HG03064 (cell line): ENCODE results near the gene FAM169A.
"Not testable (repeated sequence)": the region's sequence is repeated elsewhere in the genome, so short reads cannot be mapped to it uniquely, and the experiment has no call there.

Experiments
- ATAC-seq: cut with Tn5 transposase; IDR thresholded peaks from one replicate; pipeline ENCODE4 v1.9.1; 2021; ENCODE audit warnings: low read depth; ENCODE audit not compliant: unreplicated experiment

FAM169A gene

DNA sequence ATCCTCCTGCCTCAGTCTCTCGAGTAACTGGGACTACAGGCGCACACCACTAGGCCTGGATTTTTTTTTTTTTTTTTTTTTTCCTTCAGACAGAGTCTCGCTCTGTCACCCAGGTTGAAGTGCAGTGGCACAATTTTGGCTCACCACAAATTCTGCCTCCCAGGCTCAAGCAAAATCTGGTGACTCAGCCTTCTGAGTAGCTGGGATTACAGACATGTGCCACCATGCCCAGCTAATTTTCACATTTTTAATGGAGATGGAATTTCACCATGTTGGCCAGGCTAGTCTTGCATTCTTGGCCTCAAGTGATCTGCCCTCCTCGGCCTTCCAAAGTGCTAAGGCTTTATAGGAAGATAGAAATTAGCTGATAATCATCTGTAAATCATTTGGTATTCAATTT is 55.3 kb downstream of the FAM169A start:
- no peak for ATAC-seq

DNA sequence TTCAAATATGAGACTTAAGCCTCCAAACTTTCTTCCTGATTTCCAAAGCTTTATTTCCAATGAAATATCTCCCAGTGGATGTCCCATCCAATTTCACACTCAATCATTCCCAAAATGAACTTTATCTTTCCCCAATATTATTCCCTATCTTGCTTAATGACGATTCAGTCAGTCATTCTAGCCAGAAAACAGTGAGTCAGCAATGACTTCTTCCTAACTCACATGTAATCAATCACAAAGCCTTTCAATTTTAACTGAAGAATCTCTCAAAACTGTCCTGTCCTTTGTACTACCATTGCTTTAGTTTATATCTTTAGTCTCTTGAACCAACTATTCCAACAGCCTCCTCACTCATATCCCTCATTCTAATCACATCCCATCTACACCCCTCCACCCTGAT is 64.2 kb downstream of the FAM169A start:
- no peak for ATAC-seq

GRCh38 chr5:74801197-74801596 is 65.0 kb downstream of the FAM169A start:
- no peak for ATAC-seq

DNA sequence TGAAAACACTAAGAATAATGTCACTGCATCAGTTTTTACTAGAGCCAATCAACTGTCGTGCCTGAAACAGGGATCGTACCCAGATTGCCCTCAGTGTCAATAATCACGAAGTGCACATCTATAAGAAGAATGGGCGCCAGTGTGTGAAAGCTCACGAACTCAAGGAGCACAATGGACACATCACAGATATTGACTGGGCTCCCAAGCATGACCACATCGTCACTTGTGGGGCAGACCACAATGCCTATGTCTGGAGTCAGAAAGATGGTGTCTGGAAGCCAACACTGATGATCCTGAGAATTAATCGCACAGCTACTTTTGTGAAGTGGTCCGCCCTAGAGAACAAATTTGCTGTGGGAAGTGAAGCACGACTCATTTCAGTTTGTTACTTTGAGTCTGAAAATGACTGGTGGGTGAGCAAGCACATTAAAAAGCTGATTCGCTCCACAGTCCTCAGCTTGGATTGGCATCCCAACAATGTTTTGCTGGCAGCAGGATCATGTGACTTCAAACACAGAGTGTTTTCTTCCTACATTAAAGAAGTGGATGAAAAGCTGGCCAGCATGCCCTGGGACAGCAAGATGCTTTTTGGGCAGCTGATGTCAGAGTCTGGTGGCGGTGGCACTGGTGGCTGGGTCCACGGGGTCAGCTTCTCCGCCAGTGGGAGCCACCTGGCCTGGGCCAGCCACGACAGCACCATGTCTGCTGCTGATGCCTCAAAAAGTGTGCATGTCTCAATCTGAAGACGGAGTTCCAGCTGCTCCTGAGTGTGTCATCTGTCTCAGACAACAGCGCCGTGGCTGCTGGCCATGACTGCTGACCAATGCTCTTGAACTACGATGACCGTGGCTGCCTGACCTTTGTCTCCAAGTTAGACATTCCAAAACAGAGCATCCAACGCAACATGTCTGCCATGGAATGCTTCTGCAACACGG is 66.9 kb downstream of the FAM169A start:
- no peak for ATAC-seq

DNA sequence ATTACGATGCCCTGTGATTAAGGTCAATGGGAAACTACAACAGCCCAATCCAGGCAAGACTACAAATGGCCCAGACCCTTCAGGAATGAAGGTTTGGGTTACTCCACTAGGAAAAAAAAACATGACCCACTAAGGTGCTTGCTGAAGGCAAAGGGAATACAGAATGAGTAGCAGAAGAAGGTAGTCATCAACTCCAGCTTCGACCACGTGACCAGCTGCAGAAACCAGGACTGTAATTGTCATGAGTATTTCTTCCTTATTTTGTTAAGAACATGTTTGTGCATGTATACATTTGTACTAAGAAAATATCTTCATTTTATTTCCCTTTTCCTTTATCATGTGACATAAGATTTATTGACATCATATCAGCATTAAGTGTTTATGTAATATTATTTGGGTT is 74.5 kb downstream of the FAM169A start:
- ATAC-seq, result not testable (repeated sequence)

GRCh38 chr5:74787424-74787823 is 78.8 kb downstream of the FAM169A start:
- ATAC-seq, result no peak

- no peak for ATAC-seq
These were observed 79.3 kb downstream of the FAM169A start for GRCh38 chr5:74786851-74787250.

DNA sequence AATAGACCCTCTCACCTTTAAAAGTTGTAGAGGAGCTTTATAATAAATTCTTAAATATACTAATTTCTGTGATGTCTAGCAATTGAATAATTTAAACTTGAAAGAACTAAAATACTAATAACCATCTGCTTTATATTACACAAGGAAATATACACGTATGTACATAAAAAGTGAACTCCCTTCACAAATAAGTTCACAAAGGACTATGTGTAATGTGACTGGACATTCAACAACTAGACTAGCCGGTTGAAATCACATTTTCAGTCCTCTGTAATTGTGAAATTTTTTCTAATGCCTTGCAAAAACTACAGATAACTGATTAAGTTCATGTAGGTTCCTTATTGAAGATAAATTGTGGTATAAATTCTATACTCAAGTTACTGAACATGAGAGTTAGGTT is 87.6 kb downstream of the FAM169A start:
- ATAC-seq, result no peak

DNA sequence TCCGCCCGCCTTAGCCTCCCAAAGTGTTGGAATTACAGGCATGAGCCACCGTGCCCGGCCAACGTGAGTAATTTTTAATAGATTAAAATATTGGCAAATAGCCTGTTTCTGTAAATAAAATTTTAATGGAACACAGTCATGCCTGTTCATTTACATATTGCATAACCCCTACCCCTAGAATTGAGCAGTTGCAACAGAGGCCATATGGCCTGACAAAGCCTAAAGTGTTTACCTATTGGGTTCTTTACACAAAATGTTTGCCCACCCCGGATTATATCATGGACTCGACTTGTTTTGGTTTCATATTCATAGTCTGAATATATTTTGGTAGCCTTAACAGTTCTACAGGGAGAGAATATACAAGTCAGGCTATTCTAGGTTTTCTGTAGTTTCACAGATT is 93.8 kb downstream of the FAM169A start:
- no peak for ATAC-seq

DNA sequence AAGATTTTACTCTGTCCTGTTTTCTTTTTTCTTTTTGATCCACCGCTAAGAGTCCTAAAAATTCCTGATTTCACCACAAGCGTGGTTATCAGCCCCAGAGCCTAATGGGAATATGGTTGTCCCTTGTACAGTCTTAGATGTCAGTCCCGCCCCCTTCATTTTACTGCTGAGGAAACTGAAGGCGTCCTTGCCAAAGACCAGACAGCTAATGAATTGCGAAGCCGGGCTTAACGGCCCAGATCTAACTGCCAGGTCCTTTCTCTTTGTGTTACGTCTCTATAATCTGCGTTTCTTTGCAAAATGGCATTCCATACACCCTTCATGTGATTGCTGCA is 98.6 kb downstream of the FAM169A start:
- ATAC-seq, result peak; percentile 23

DNA sequence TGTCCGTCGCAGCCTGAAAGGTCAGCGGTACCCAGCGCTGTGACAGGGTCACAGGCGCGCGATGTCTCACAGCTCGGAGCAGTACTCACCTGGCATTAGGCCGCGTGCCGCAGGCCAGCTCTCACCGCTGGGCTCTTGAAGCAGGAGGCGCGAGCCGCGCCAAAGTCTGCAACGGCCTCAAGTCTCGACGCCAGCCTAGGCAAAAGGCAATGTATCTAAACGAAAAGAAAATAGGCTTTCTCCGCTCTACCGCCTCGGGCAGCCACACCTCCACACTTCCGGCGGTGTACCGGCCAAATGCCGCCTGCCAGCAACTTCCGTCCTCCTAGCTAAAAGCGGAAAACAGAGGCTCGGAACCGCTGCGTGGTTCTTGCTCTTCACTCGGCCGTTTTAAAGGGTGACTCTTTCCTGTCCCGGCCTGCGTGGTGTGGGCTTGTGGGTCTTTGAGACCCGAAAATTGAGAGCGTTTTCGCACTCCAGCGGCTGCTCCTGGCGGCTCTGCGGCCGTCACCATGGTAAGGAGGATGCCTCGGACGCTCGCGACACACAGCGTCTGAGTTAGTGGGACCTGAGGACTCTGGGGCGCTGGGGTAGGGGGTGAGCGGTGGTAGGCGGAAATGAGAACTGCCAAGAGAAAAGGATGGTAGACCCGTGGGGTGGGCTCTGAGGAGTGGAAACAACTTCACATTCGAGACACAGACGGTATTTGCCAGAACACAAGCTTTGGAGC is 99.2 kb downstream of the FAM169A start, which contains the start of the genes GFM2 and NSA2:
TSS of gene GFM2 (minus strand) at position 269 of the 730 bp plus-strand sequence. CDS start 3,375 bp downstream, outside the sequence.
TSS of gene NSA2 (plus strand) at position 401 of the 730 bp plus-strand sequence. CDS start at position 513, 112 bp downstream.
- ATAC-seq, result peak; percentile 92

DNA sequence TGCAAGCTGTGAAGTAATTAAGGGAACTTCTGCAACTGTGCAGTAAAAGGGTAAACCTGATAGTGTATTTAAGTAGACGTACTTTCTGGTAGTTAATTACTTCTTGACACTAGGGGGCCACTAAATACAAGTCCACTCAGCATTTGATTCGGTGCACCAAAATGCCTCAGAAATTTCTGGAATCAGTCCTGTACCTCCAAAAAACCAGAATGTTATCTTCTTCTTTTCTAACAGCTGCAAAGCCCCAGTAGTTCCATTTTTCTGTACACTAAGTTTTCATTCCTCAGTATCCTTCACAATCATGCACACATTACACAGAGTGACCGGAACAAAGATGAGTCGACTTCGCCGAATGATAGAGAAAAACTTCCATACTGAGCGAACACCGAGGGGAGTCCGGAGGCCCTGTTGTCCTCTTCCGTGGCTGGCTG is 99.8 kb downstream of the FAM169A start:
- ATAC-seq, result peak; percentile 37

DNA sequence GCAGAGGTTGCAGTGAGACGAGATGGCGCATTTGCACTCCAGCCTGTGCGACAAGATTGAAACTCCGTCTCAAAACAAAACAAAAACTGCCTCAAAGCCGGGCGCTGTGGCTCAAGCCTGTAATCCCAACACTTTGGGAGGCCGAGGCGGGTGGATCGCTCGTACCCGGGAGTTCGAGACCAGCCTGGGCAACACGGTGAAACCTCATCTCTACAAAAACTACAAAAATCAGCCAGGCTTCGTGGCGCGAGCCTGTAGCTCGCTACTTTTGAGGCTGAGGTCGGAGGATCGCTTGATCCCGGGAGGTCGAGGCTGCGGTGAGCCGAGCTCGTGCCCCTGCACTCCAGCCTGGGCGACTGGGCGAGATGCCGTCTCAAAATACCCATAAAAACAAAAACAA is 100.3 kb downstream of the FAM169A start:
- no peak for ATAC-seq

- no peak for ATAC-seq
These were observed 101.0 kb downstream of the FAM169A start for GRCh38 chr5:74765201-74765600.

DNA sequence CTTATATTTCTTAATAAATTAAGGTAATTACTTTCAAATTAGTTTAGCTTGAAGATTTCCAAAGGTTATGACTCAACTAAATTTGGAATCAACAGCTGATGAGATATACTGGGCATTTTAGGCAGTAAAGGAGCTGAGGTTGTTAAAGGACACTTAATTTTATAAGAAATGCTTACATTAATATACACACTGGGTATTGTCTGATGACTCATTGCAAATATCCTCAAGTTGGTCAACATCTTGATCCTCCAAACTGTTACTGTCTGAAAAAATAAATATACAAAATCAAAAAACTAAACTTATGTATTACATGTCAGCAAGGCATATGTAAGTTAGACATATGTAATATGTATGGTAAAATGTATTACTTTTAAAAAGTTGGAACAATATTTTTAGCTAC is 102.7 kb downstream of the FAM169A start:
- no peak for ATAC-seq

- no peak for ATAC-seq
These were observed 103.6 kb downstream of the FAM169A start for GRCh38 chr5:74762599-74762998.

- no peak for ATAC-seq
These were observed 104.9 kb downstream of the FAM169A start for GRCh38 chr5:74761241-74761640.

GRCh38 chr5:74748742-74749141 is 117.4 kb downstream of the FAM169A start:
- ATAC-seq, result not testable (repeated sequence)

DNA sequence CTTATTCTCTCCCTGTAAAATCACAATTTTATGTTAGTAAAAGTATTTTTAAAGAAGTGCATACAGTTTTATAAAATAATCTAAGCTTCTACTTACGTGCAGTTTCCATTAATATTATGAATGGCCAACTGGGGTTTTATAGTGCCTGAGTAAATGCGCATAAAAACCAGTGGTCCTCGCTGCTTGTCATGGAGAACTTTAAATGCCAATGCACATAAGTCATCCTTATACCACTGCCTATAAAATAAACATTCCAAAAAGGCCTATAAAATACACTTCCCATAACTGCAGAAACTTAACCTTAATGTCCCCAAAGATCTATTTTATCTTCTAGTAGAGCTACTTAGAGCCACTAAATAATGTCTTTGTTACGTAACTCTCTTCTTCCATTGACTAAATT is 127.8 kb downstream of the FAM169A start:
- no peak for ATAC-seq

DNA sequence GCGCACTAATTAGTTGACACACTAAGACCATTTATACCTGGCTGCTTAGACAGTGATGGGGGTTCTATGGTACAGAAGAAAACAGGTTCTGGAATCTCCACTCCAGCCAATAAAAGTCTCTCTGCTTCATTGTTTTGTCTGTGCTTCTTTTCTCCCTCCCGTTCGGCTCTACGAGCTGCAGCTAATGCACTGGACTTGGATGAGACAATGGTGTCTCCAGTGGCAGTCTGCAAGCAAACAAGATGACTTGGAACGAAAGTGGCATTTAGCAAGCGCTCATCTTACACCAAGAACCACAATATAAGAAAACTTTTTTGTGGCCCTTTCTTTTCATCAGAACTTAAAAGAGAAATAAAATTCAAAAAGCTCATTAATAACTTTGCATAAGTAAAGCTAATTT is 129.4 kb downstream of the FAM169A start:
- ATAC-seq, result no peak
